ENCODE results near the gene UBP1. TPM values are rescaled to one million over a fixed set of nuclear protein-coding genes. Genes with fewer than 3 reads are reported as not detected.
A peak's percentile ranks its signal among the peaks of the same experiment; 100 is the strongest.

UBP1 gene
- total and polyA plus RNA-seq, 2 donors (not counting 1 experiment from before 2014, with no cell fraction given): 50.7 to 75.4 TPM

- ChIA-PET POLR2A (no interaction called here), CTCF (interaction anchor here (1.1 to 1.6 kb wide), 2 partner anchors 9 to 308 kb away, joined by 4 read pairs; no protein-coding TSS in a partner anchor)
- intact Hi-C loops (cut with micrococcal nuclease): no loop called here
- Histone ChIP-seq H2AFZ (ENCODE audit: insufficient read depth, low read depth, low read length, poor library complexity, severe bottlenecking) (peak overlapping the region; percentile 88), H3K4me3 (ENCODE audit: control extremely low read depth in 1 of 5, extremely low read depth in 1 of 5, insufficient read depth in 1 of 5, low read depth in 2 of 5, low read length in 4 of 5) (peak overlapping the region; percentile 68 to 97 (median 93)), H3K9ac (ENCODE audit: low read length) (peak overlapping the region; percentile 75), H3K36me3 (replicated peaks in 1 of 2; ENCODE audit: control extremely low read depth in 1 of 2, control insufficient read depth in 1 of 2, extremely low read depth in 1 of 2, insufficient read depth in 2 of 2, low read length in 1 of 2) (no peaks in the 10 kb centered on the region), H3K4me1 (ENCODE audit: control insufficient read depth in 2 of 2, insufficient read depth in 2 of 2, low read length in 2 of 2) (peaks cover 35 to 36% of the 10 kb centered on the region in 2 donors), H3K27ac (ENCODE audit: low read length in 2 of 2) (peak overlapping the region; percentile 36 to 95), H3K9me3 (ENCODE audit: control extremely low read depth in 1 of 3, control insufficient read depth in 2 of 3, insufficient read depth in 1 of 3, low read length in 2 of 3) (peaks cover 0 to 3% (median 0%) of the 10 kb centered on the region in 3 donors), H3K27me3 (replicated peaks in 1 of 4; ENCODE audit: control extremely low read depth in 1 of 4, control insufficient read depth in 3 of 4, insufficient read depth in 4 of 4, low read length in 3 of 4) (no peaks in the 10 kb centered on the region), H4K20me1 (ENCODE audit: control insufficient read depth, insufficient read depth, low read length, poor library complexity, severe bottlenecking) (peaks cover 30% of the 10 kb centered on the region), H3K79me2 (ENCODE audit: control insufficient read depth, insufficient read depth, low read length) (peaks cover 58% of the 10 kb centered on the region), H3K4me2 (replicated peaks; ENCODE audit: low read depth, low read length, poor library complexity, severe bottlenecking) (peak overlapping the region; percentile 94)
- Mint-ChIP-seq H3K4me3 (peak overlapping the region; percentile 81), H3K4me1 (peaks cover 50% of the 10 kb centered on the region), H3K27ac (peak overlapping the region; percentile 72), H3K27me3 (no peaks in the 10 kb centered on the region), H3K9me3 (ENCODE audit: insufficient read depth) (no peaks in the 10 kb centered on the region)
- no peak for ATAC-seq (ENCODE audit: low read depth)
- TF ChIP-seq CTCF (IDR thresholded peaks at IDR 0.05): no peak
- TF ChIP-seq EZH2 (IDR thresholded peaks at IDR 0.05; ENCODE audit: borderline replicate concordance, insufficient read depth, low read depth, low read length, poor library complexity, severe bottlenecking): no peak
- no peak for DNase-seq
- WGBS (ENCODE audit: insufficient coverage): 0% methylated on average over 8 of the region's 12 CpGs
Measured at GRCh38 chr3:33438881-33439545, 1.2 kb downstream of the UBP1 start.

- Histone ChIP-seq H4K20me1 (ENCODE audit: control insufficient read depth, insufficient read depth, low read length, poor library complexity, severe bottlenecking) (peaks cover 37% of the 10 kb centered on the region), H3K4me2 (replicated peaks; ENCODE audit: low read depth, low read length, poor library complexity, severe bottlenecking) (peak overlapping the region; percentile 94), H3K4me3 (ENCODE audit: control extremely low read depth in 1 of 5, extremely low read depth in 1 of 5, insufficient read depth in 1 of 5, low read depth in 2 of 5, low read length in 4 of 5) (peak overlapping the region; percentile 9 to 97 (median 78)), H3K79me2 (ENCODE audit: control insufficient read depth, insufficient read depth, low read length) (peaks cover 66% of the 10 kb centered on the region), H3K36me3 (replicated peaks in 1 of 2; ENCODE audit: control extremely low read depth in 1 of 2, control insufficient read depth in 1 of 2, extremely low read depth in 1 of 2, insufficient read depth in 2 of 2, low read length in 1 of 2) (no peaks in the 10 kb centered on the region), H3K27ac (ENCODE audit: low read length in 2 of 2) (peak overlapping the region in 1 of 2 donors; percentile 95), H2AFZ (ENCODE audit: insufficient read depth, low read depth, low read length, poor library complexity, severe bottlenecking) (no peak overlapping the region), H3K9me3 (ENCODE audit: control extremely low read depth in 1 of 3, control insufficient read depth in 2 of 3, insufficient read depth in 1 of 3, low read length in 2 of 3) (no peaks in the 10 kb centered on the region), H3K9ac (ENCODE audit: low read length) (peak overlapping the region; percentile 75), H3K27me3 (replicated peaks in 1 of 4; ENCODE audit: control extremely low read depth in 1 of 4, control insufficient read depth in 3 of 4, insufficient read depth in 4 of 4, low read length in 3 of 4) (no peaks in the 10 kb centered on the region), H3K4me1 (ENCODE audit: control insufficient read depth in 2 of 2, insufficient read depth in 2 of 2, low read length in 2 of 2) (peaks cover 36 to 38% of the 10 kb centered on the region in 2 donors)
- Mint-ChIP-seq H3K4me1 (peaks cover 56% of the 10 kb centered on the region), H3K4me3 (peak overlapping the region; percentile 81), H3K27me3 (no peaks in the 10 kb centered on the region), H3K9me3 (ENCODE audit: insufficient read depth) (no peaks in the 10 kb centered on the region), H3K27ac (peak overlapping the region; percentile 72)
- peak; percentile 27 for DNase-seq
- ChIA-PET POLR2A (no interaction called here), CTCF (interaction anchor here (0.7 to 1.6 kb wide), 2 partner anchors 307 to 336 kb away, joined by 3 to 4 read pairs; no protein-coding TSS in a partner anchor)
- 0% methylated on average over 2 of the region's 4 CpGs for WGBS (ENCODE audit: insufficient coverage)
- no peak for TF ChIP-seq CTCF (IDR thresholded peaks at IDR 0.05)
- TF ChIP-seq EZH2 (IDR thresholded peaks at IDR 0.05; ENCODE audit: borderline replicate concordance, insufficient read depth, low read depth, low read length, poor library complexity, severe bottlenecking): no peak
- ATAC-seq (ENCODE audit: low read depth): no peak
- intact Hi-C loops (cut with micrococcal nuclease): no loop called here
Measured at GRCh38 chr3:33438284-33438668, 1.9 kb downstream of the UBP1 start.
